HG03175 (cell line): ENCODE measurements around the gene NUDT1.

Source experiments
- ATAC-seq: cut with Tn5 transposase; IDR thresholded peaks from one replicate; pipeline ENCODE4 v1.9.1; 2021; ENCODE audit warnings: mild to moderate bottlenecking, moderate library complexity; ENCODE audit not compliant: unreplicated experiment

The NUDT1 gene

GRCh38 chr7:2241580-2242540, at the start of gene NUDT1, which contains the start of gene MRM2:
Gene NUDT1, plus strand, starts transcription at chr7:2242226. Its CDS starts 2,349 bp downstream, at chr7:2244575.
Gene MRM2, minus strand, starts transcription at chr7:2242205. Its CDS starts 36 bp downstream, at chr7:2242169.
- peak; percentile 62 for ATAC-seq

DNA sequence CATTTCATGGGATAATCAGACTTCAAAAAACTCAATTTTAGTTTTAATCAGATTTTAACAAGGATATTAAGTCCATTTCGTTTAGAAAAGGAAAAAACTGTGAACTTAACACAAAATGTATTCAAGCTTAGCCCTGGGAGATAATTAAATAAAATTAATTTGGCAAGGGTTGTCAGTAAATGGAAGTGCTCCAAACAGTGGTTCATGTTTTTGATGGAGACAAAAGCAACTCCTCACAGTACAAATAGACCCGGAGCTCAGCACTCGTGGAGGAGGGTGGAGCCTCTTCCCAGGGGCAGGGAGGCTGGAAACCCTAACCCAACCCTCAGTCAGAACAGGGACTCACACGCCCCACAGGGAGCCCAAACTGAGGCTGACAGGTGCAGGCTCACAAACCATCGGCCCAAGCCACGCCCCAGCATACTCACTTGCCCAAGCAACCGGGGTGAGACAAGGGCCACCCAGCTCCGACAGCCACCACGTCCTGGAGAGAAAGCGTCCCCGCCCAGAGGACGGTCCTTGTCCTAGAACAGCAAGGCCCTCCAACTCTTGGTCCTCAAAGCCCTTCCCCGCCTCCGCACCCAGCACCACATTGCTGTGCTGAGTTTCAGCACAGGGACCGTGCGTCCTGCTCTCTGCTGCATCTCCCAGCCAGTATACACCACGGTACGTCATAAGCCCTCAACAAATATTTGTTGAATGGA, 49.0 kb upstream of the NUDT1 start:
- ATAC-seq, result no peak

- ATAC-seq, result no peak
These were observed 48.3 kb upstream of the NUDT1 start for GRCh38 chr7:2193575-2194305.

GRCh38 chr7:2195400-2196246, 46.4 kb upstream of the NUDT1 start:
- ATAC-seq, result no peak

DNA sequence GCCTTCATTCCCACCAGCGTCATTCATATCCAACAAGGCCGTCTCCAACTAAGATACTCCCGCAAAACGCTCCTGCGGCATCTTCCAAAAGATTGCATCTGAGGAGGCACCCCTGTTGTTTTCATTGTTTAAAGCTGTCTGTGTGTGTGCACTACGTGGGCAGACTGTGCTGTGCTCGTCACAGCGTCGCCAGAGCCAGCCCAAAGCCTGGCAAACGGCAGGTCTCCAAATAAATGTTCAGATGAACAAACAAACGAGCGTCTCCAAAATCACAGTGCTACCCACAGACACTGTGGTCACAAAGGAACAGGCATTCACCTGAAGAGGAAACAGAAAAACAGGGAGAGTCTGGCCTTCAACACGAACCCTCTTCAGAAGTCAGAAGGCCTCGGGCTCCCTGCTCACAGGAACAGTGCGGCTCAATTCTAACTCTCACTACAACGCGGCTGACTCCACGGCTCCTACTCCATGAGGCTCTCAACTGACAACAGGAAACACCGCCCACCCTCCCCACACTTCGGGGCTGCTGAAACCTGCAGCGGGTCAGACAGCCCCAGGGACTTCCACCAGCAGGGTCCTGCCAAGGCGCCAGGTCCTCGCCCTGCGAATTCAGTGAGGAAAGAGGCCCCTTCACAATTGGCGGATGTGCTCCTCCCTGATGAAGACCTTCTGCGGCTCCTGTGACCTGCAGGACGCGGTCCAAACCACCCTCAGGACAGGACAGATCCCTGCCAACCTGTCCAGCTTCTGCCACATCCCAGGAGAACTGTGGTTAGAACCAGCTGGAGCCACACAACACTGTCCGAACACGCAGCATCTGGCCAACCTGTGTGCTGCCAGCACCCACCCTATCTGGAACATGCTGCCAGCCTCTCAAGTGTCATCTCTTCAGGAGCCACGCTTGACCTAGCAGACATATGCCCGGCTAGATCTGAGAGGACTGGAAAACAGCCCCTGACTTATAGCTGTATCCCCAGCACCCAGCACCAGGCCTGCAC, 45.3 kb upstream of the NUDT1 start:
- ATAC-seq, result no peak

DNA sequence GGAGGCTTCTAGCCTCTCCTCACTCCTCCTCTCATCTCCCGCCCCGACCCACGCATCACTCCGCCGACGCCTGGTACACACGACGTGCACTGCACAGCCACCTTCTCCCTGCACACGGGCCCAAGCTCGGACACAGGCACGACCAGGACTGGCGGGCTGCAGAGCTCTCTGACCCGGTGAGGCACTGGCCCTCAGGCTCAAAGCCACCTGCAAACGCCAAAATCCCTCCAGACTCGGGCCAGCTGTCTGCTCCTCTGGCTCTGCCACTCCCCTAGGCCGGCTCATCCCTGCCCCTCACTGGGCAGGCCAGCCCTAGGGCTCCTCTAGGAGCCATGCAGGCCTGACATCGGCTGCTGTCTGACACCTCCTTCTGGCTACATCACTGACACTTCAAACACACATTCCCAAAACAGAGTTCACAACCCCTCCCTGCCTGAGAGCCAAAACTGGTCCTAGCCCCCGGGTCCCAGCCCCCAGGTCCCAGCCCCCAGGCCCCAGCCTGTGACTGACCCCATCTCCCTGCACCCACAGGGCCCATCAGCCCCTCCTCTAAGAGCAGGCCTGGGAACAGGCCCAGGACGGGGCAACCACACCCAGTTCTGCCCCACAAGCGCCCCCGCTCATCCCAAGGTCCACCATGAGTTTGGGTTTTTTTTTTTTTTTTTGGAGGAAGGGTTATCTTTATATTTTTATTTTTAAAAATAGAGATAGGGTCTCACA, 44.4 kb upstream of the NUDT1 start:
- ATAC-seq, result no peak

DNA sequence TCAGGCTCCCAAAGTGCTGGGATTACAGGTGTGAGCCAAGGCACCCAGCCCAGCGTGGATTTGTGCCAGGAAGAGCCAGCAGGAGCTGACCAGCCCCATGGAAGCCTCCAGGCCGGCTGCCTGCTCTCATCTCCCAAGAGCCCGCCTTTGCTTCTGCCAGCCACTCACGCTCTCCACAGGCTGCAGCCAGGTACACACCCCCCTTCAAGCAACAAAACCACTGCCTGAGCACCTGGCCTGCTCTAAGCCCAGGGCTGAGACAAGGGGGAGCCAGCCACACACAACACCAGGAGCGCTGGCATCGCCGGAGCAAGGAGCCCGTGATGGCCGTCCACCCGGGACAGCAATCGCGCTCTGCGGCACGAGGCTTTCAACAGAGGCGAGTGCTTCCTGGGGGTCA, 43.8 kb upstream of the NUDT1 start:
- ATAC-seq, result no peak

GRCh38 chr7:2198760-2199159, 43.3 kb upstream of the NUDT1 start:
- no peak for ATAC-seq

DNA sequence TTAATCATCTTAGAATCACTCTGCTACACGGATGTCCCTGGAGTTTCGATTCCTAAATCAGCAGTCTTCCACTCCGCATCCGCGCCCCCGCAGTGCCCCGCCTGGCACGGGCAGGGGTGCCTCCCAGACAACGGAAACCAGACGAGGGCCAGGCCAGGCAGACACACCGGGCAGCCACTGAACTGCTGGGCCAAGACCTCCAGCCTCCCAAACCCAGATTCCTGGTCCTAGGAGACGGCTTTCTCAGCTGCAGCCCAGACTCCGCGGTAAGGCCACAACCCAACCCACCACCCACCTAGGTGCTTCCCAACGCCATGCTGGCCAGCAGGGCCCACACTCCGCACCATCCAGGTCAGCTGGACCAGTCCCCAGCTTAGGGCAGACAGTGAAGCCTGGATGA, 42.5 kb upstream of the NUDT1 start:
- ATAC-seq, result no peak

- ATAC-seq, result no peak
These were observed 42.0 kb upstream of the NUDT1 start for GRCh38 chr7:2199956-2200583.

- ATAC-seq, result no peak
These were observed 41.4 kb upstream of the NUDT1 start for GRCh38 chr7:2200584-2200980.

DNA sequence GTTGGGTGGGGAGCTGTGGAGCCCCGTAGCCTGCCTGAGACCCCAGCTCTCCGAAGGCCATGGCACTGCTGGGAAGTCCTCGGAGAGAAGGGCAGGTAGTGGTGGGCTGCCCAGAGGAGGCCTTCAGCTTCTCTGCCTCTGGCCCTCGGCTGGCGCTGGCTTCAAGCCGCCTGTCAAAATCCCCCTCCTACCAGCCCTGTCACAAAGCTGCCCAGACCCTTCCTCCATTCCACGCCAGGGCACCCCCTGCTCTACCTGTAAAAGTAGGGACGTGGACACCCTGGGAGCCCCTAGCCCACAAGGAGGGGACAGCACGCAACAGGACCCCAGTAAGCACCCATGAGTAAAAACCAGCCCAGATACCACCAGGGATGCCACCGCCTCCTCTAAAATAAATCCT, 40.9 kb upstream of the NUDT1 start:
- no peak for ATAC-seq

DNA sequence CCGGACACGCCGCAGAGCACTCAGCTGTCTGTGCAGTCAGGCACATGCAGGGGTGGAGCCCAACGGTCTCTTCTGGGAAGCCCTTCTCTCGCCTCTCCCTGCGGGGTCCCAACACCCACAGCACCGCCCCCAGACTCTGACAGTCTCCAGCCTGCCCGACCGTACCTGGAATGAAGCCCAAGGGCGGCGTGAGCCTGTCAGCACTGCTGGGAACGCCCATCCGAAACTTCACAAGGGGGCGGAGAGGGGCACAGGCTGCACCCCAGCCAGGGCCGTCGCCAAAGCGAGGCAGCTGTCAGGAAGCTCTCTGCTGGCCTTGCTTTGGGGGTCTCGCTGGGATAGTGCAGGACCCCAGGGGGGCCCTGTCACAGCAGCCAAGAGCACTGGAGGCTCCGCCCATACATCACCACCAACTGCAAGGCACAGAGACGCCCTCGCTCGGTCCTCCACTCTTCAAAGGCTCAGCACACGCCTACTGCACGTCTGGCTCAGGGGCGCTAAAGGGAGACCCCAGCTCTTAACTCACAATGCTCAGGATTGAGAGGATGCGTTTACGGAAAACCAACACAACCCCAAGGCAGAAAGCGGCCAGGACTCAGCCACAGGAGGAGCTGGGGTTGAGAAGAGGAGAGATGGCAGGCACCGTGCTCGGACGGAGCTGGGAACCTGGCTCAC, 40.2 kb upstream of the NUDT1 start:
- ATAC-seq, result no peak

DNA sequence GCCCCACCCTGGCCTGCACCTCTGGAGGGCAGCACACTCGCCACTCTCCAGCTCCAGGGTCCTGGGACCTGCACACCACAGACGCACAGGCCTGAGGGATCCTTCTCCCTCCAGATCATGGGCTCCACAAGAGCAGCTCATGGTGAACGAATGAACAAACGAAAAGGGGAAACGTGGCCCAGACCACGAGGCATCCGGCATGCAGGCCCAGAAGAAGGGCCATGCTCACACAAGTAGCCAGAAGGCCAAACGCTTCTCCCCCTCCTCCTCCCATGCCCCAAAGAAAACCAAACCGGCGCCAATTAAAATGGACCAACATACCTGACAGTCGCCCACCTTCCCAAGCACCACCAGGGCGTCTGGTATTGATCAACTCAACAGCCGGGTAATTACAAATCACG, 39.7 kb upstream of the NUDT1 start:
- ATAC-seq, result no peak

DNA sequence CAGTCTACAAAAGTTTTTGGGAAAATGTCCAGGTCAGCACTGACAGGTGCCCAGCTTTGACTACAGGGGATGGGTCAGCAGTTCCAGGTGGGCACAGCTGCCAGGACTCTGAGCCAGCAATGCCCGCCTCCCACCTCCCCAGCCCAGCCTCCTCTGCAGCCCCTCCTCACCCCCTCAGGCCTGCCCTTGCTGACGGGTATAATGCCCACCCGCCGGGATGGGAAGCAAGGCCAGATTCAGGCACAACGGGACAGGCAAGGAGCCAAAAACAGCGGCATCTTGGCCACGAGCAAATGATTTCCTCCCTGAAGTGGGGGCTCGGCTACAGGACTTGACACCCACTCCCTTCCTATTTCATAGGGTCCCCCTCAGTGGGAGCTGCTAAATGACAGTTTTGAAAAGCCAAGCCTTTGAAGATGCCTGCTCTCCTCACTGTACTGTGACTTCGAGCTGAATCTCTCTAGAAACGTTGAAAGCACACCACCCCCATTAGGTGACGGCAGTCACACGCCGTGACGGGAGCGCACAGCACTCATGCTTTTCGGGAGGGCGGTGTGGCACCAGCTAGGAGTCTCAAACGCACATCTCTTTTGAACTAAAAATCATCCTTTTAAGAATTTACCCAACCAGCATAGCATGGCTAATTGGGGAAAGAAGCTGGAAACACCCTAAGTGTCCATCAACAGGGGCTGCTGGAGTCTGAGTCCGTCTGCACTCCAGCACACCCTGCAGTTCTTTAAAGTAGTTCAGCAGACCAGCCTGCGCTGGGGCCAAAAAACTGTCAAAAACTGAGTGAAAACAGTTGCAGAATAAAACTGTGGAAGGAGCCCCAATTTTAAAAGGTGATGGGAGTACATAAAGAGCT, 38.9 kb upstream of the NUDT1 start:
- ATAC-seq, result no peak

- ATAC-seq, result no peak
These were observed 38.2 kb upstream of the NUDT1 start for GRCh38 chr7:2203766-2204300.
